Measurements from ENCODE around the gene SHH. TPM values are rescaled to one million over a fixed set of nuclear protein-coding genes. Genes with fewer than 3 reads are reported as not detected.

The SHH gene
- 0.03 TPM in 1 of 2 replicates, not detected in the other for polyA plus RNA-seq (2013)

- no peak within 1 kb of the TSS for H2BK5ac ChIP-seq (ENCODE audit: low read depth, low read length, poor library complexity)
- no peak within 1 kb of the TSS for H4K12ac ChIP-seq (ENCODE audit: low read depth, low read length)
- no peak within 1 kb of the TSS for H3K27ac ChIP-seq (ENCODE audit: low read depth, low read length)
- no peak within 1 kb of the TSS for H2AK5ac ChIP-seq (ENCODE audit: low read length)
- H3K79me2 ChIP-seq (ENCODE audit: control insufficient read depth, insufficient read depth, low read length, poor library complexity) = no peaks in the 10 kb centered on the region
- H3K4ac ChIP-seq (ENCODE audit: low read depth, low read length) = no peak within 1 kb of the TSS
- peaks cover 10 to 16% of the 10 kb centered on the region in 2 experiments for H3K4me1 ChIP-seq (ENCODE audit: control insufficient read depth in 1 of 2, insufficient read depth in 2 of 2, low read length in 2 of 2)
- WGBS (ENCODE audit: extremely low coverage, insufficient coverage, insufficient read length) = no CpG with 5 or more reads among the region's 53 CpGs
- H3K9me3 ChIP-seq (ENCODE audit: insufficient read depth, low read depth, low read length) = peaks cover 4% of the 10 kb centered on the region
- no peak within 1 kb of the TSS for H2BK120ac ChIP-seq (ENCODE audit: insufficient read depth, low read length, poor library complexity)
- H3K18ac ChIP-seq (ENCODE audit: low read length) = no peak within 1 kb of the TSS
- peaks cover 68% of the 10 kb centered on the region for H3K27me3 ChIP-seq (ENCODE audit: insufficient read depth, low read length)
- H4K91ac ChIP-seq (ENCODE audit: low read depth, low read length) = no peak within 1 kb of the TSS
- no peak within 1 kb of the TSS for H2BK12ac ChIP-seq (ENCODE audit: low read length)
- H3K14ac ChIP-seq (ENCODE audit: low read length) = no peak within 1 kb of the TSS
- no peak within 1 kb of the TSS for H2AFZ ChIP-seq (ENCODE audit: insufficient read depth, low read length, poor library complexity)
- no peak within 1 kb of the TSS for H4K8ac ChIP-seq (ENCODE audit: low read depth, low read length)
- no peak within 1 kb of the TSS for H3K9ac ChIP-seq (ENCODE audit: low read length)
- no peak within 1 kb of the TSS for H3K4me2 ChIP-seq (ENCODE audit: low read length)
- no peak within 1 kb of the TSS for H3K4me3 ChIP-seq (ENCODE audit: low read depth, low read length)
- peak in 1 of 2 donors; percentile 21 for DNase-seq
- no peaks in the 10 kb centered on the region for H3K79me1 ChIP-seq (ENCODE audit: low read length)
- H3K36me3 ChIP-seq (ENCODE audit: control insufficient read depth in 1 of 2, insufficient read depth in 2 of 2, low read length in 2 of 2) = no peaks in the 10 kb centered on the region
- no peak within 1 kb of the TSS for H3K23ac ChIP-seq (ENCODE audit: low read length)
Observed at GRCh38 chr7:155811895-155812761, at the start of gene SHH. SHH (minus strand) TSS chr7:155812463; CDS start chr7:155812122, 341 bp downstream.

GRCh38 chr7:155861480-155861868, 49.2 kb upstream of the SHH start:
- H3K27ac ChIP-seq (ENCODE audit: low read depth, low read length) = no peak overlapping the region
- no peaks in the 10 kb centered on the region for H3K4me1 ChIP-seq (ENCODE audit: control insufficient read depth in 1 of 2, insufficient read depth in 2 of 2, low read length in 2 of 2)
- no peak overlapping the region for H4K12ac ChIP-seq (ENCODE audit: low read depth, low read length)
- no peak overlapping the region for H4K8ac ChIP-seq (ENCODE audit: low read depth, low read length)
- no peak overlapping the region for H2AFZ ChIP-seq (ENCODE audit: insufficient read depth, low read length, poor library complexity)
- H3K4ac ChIP-seq (ENCODE audit: low read depth, low read length) = no peak overlapping the region
- H3K4me3 ChIP-seq (ENCODE audit: low read depth, low read length) = no peak overlapping the region
- no peak overlapping the region for H2BK5ac ChIP-seq (ENCODE audit: low read depth, low read length, poor library complexity)
- no peak overlapping the region for H2AK5ac ChIP-seq (ENCODE audit: low read length)
- no peak for DNase-seq
- no peak overlapping the region for H3K23ac ChIP-seq (ENCODE audit: low read length)
- no peak overlapping the region for H3K14ac ChIP-seq (ENCODE audit: low read length)
- H3K79me1 ChIP-seq (ENCODE audit: low read length) = no peaks in the 10 kb centered on the region
- no peak overlapping the region for H2BK12ac ChIP-seq (ENCODE audit: low read length)
- no peak overlapping the region for H3K18ac ChIP-seq (ENCODE audit: low read length)
- no peak overlapping the region for H3K9ac ChIP-seq (ENCODE audit: low read length)
- H3K79me2 ChIP-seq (ENCODE audit: control insufficient read depth, insufficient read depth, low read length, poor library complexity) = no peaks in the 10 kb centered on the region
- H3K27me3 ChIP-seq (ENCODE audit: insufficient read depth, low read length) = no peaks in the 10 kb centered on the region
- peaks cover 6% of the 10 kb centered on the region for H3K9me3 ChIP-seq (ENCODE audit: insufficient read depth, low read depth, low read length)
- no peak overlapping the region for H2BK120ac ChIP-seq (ENCODE audit: insufficient read depth, low read length, poor library complexity)
- H3K4me2 ChIP-seq (ENCODE audit: low read length) = no peak overlapping the region
- no peak overlapping the region for H4K91ac ChIP-seq (ENCODE audit: low read depth, low read length)
- WGBS (ENCODE audit: extremely low coverage, insufficient coverage, insufficient read length) = no CpG with 5 or more reads among the region's 11 CpGs
- H3K36me3 ChIP-seq (ENCODE audit: control insufficient read depth in 1 of 2, insufficient read depth in 2 of 2, low read length in 2 of 2) = no peaks in the 10 kb centered on the region

DNA sequence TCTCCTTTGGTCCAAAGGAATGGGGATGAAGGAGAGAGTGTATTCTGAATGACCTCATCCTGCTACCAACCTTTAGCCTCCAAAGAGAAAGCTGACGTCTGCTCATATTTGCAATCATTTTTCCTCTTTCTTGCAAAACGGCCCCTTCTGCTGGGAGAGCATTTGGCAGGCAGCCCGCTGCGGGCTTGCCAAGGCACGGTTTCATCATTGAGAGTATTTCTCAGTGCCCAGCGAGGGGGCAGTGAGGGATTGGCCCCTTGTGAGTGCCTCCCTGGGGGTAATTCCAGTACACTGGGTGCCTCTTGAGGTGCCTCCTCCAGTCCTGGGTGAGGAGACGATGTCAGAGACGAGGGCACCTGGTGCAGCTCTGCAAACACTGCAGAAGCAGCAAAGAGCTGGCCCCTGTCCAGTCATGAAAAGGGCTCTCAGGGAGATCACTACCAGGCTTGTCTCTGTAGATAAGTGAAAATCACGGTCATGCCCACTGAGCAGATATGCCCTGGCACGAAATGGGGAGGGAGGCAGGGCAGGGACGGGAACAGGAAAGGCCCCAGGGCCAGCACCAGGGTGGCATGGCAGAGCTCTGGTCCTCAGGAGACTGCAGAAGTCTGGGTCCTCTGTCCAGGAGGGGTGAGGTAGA, 48.7 kb upstream of the SHH start:
- Histone ChIP-seq H3K9ac (ENCODE audit: low read length) (no peak overlapping the region), H3K14ac (ENCODE audit: low read length) (no peak overlapping the region), H2AK5ac (ENCODE audit: low read length) (no peak overlapping the region), H4K91ac (ENCODE audit: low read depth, low read length) (no peak overlapping the region), H3K4me3 (ENCODE audit: low read depth, low read length) (no peak overlapping the region), H2BK5ac (ENCODE audit: low read depth, low read length, poor library complexity) (no peak overlapping the region), H3K4me1 (ENCODE audit: control insufficient read depth in 1 of 2, insufficient read depth in 2 of 2, low read length in 2 of 2) (no peaks in the 10 kb centered on the region), H4K8ac (ENCODE audit: low read depth, low read length) (no peak overlapping the region), H4K12ac (ENCODE audit: low read depth, low read length) (no peak overlapping the region), H2BK120ac (ENCODE audit: insufficient read depth, low read length, poor library complexity) (no peak overlapping the region), H3K4me2 (ENCODE audit: low read length) (no peak overlapping the region), H3K79me1 (ENCODE audit: low read length) (no peaks in the 10 kb centered on the region), H2AFZ (ENCODE audit: insufficient read depth, low read length, poor library complexity) (no peak overlapping the region), H3K27me3 (ENCODE audit: insufficient read depth, low read length) (no peaks in the 10 kb centered on the region), H3K9me3 (ENCODE audit: insufficient read depth, low read depth, low read length) (peaks cover 3% of the 10 kb centered on the region), H2BK12ac (ENCODE audit: low read length) (no peak overlapping the region), H3K79me2 (ENCODE audit: control insufficient read depth, insufficient read depth, low read length, poor library complexity) (no peaks in the 10 kb centered on the region), H3K36me3 (ENCODE audit: control insufficient read depth in 1 of 2, insufficient read depth in 2 of 2, low read length in 2 of 2) (no peaks in the 10 kb centered on the region), H3K18ac (ENCODE audit: low read length) (no peak overlapping the region), H3K23ac (ENCODE audit: low read length) (no peak overlapping the region), H3K27ac (ENCODE audit: low read depth, low read length) (no peak overlapping the region), H3K4ac (ENCODE audit: low read depth, low read length) (no peak overlapping the region)
- WGBS (ENCODE audit: extremely low coverage, insufficient coverage, insufficient read length) = no CpG with 5 or more reads among the region's 11 CpGs
- DNase-seq = no peak

DNA sequence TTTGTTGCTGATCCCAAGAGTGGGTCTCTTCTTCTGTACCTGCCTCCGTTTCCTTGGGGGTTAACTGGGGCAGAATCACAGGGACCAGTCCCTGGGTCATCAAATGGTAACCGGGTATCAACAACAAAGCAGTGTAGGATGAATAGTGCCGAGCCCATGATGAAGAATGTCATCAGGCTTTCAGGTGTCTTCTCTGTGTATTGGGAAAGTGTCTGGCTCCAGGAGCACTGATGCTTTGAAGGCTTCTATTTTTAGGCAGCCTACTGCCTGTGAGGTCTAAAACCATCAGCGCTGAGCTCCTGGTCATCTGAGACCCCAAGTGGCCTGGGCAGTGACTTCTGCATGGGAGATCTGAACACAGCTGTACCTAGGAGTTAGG, 48.2 kb upstream of the SHH start:
- Histone ChIP-seq H3K27me3 (ENCODE audit: insufficient read depth, low read length) (no peaks in the 10 kb centered on the region), H2BK5ac (ENCODE audit: low read depth, low read length, poor library complexity) (no peak overlapping the region), H3K27ac (ENCODE audit: low read depth, low read length) (no peak overlapping the region), H3K36me3 (ENCODE audit: control insufficient read depth in 1 of 2, insufficient read depth in 2 of 2, low read length in 2 of 2) (no peaks in the 10 kb centered on the region), H3K4me3 (ENCODE audit: low read depth, low read length) (no peak overlapping the region), H3K9me3 (ENCODE audit: insufficient read depth, low read depth, low read length) (peaks cover 3% of the 10 kb centered on the region), H3K9ac (ENCODE audit: low read length) (no peak overlapping the region), H2BK120ac (ENCODE audit: insufficient read depth, low read length, poor library complexity) (no peak overlapping the region), H3K79me2 (ENCODE audit: control insufficient read depth, insufficient read depth, low read length, poor library complexity) (no peaks in the 10 kb centered on the region), H2AK5ac (ENCODE audit: low read length) (no peak overlapping the region), H3K23ac (ENCODE audit: low read length) (no peak overlapping the region), H3K4ac (ENCODE audit: low read depth, low read length) (no peak overlapping the region), H3K4me1 (ENCODE audit: control insufficient read depth in 1 of 2, insufficient read depth in 2 of 2, low read length in 2 of 2) (no peaks in the 10 kb centered on the region), H4K8ac (ENCODE audit: low read depth, low read length) (no peak overlapping the region), H3K79me1 (ENCODE audit: low read length) (no peaks in the 10 kb centered on the region), H3K4me2 (ENCODE audit: low read length) (no peak overlapping the region), H3K14ac (ENCODE audit: low read length) (no peak overlapping the region), H2AFZ (ENCODE audit: insufficient read depth, low read length, poor library complexity) (no peak overlapping the region), H2BK12ac (ENCODE audit: low read length) (no peak overlapping the region), H4K91ac (ENCODE audit: low read depth, low read length) (no peak overlapping the region), H4K12ac (ENCODE audit: low read depth, low read length) (no peak overlapping the region), H3K18ac (ENCODE audit: low read length) (no peak overlapping the region)
- DNase-seq = no peak
- no CpG with 5 or more reads among the region's 4 CpGs for WGBS (ENCODE audit: extremely low coverage, insufficient coverage, insufficient read length)

Measured in trophoblast cell (in vitro differentiated cells and primary cell).